HG02870 (cell line): Measurements from ENCODE around the gene SLC4A1.

ENCODE experiments used
- ATAC-seq: cut with Tn5 transposase; IDR thresholded peaks from one replicate; pipeline ENCODE4 v1.9.1; 2021; ENCODE audit warnings: mild to moderate bottlenecking, moderate library complexity; ENCODE audit not compliant: unreplicated experiment

SLC4A1 gene

DNA sequence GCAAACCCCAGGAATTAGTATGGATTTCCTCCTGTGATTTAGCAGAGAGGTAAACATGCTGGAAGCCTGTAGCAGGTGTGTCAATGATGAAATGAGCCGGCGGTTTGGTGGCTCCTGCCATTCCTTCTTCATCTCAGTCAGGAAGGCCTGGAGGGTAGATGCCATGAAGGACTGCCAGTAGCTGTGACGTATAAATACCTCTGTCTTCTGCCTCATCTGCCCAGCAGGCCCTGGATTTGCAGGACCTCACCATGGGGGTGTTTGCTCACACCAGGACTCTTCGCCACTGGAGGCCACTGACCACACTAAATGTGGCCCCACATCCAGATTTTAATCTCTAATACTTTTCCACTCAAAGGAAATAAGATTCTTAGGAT lies 16.1 kb upstream of the SLC4A1 start:
- ATAC-seq, result no peak

DNA sequence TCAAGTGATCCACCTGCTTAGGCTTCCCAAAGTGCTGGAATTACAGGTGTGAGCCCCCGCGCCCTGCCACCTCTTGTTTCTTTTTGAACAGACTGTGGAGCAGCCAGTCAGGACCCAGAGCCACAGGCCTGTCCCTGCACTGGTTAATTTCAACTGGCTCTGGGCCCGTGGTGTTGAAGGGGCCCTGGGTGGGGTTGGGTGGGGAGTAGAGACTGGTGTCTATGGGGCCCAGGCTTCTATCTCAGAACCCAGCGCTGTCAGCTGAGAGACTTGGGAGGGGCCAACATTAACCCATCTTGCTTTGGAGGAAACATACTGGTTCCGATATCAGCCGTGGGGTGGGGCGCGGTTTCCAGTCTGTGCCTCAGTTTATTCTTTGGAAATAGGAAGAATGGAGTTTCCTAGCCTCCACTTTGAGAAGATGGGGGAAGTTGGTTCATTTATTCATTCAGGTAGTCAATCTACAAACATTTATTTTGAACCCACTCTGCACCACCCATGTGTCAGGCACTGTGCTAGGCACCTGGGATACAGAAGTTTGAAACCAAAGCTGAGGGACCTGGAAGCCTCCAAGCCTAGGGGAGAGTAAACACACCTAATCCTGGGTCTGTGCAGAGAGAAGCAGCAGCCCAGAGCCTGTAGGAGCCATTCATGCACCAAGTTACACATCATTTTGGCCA lies 15.5 kb upstream of the SLC4A1 start:
- no peak for ATAC-seq

DNA sequence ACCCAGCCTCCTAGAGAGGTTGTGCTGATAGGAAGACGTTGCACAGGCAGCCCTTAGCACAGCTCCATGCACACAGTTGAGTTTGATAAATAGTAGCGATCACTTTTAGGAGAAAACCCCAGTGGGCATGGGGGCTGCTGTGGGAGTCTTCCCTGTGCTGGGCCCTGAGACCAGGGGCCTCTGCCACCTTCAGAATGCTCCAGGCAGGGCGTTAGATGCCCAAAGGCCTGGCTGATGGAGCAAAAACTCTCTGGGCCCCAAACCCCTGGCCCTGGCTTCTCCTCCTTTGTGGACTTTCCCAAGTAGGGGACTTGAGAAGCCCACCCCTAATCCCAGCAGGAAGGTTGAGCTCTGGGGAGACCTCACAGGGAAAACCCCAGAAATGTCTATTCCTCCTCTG lies 14.3 kb upstream of the SLC4A1 start:
- no peak for ATAC-seq

DNA sequence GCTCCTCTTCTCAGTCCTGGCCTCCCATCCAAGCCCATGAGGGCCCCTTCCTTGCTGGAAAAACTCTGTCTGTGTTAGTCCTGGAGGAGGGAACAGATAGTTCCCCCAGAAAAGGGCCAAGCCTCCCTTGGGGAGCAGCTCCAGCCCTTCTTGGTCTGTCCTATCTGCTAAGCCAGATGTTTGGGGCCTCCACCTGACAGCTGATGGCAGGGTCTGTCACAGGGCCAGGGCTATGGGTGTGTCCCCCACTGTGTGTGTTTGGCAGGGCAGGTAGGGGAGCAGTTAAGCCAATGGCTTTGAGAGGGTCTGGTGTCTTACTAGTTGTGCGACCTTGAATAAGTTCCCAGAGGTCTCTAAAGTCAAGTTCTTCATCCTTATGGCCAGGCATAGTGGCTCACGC lies 13.6 kb upstream of the SLC4A1 start:
- ATAC-seq, result no peak

DNA sequence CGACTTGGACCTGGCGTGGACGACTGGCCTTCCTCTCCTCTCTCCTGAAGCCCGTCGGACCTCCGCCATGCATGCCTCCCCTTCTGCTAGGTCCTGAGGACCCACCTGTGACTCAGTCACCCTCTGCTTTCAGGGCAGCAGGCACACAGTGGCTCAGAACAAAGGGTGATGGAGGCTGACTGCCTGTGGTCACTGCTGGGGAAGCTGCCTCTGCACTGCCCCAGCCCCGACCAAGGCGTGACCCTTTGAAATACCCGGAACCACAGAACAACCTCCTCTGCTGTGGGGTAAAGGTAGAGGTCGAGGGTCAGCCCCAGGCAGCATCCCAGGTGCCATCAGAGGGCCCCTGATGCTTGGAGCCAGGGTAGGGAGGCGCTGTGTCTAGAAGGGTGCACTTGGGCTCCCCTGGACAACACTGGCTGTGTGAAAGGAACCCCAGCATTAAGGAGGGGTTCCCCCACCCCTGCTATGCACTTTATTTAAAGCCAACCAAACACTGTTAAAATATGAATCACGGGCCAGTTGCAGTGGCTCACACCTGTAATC lies 12.5 kb upstream of the SLC4A1 start:
- no peak for ATAC-seq

DNA sequence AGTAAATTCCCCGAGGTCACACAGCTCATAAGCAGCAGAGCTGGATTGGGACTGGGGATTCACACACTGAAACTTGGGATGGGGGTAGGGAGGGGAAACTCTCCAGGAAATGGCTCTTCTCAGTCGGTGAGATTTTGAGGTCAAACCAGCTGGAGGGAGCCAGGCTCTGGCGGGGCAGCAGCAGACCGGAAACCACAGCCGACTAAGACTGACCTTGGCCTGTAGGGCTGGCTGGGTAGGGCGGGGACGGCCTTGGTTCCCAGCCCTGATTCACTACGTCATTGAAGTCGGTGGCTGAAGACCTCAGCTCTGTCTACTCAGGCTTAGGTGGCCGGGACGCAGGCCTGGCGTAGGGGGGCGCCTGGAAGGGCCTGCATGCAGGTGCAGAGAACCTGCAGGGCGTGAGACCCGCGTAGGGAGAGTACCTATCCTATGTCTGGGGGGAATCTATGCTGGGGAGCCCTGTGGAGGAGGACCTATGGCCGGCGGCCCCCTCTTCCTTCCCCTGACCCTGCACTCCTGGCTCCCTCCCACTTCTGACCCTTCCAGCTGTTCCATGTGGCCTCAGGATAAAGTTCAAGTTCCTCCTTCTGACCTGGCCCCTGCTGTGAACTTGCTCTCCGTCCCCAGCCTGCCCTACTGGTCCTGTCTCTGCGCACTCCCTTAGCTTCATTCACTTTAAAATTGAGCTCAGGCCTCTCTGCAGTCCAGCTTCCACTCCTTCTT lies 11.9 kb upstream of the SLC4A1 start:
- ATAC-seq, result peak; percentile 75

DNA sequence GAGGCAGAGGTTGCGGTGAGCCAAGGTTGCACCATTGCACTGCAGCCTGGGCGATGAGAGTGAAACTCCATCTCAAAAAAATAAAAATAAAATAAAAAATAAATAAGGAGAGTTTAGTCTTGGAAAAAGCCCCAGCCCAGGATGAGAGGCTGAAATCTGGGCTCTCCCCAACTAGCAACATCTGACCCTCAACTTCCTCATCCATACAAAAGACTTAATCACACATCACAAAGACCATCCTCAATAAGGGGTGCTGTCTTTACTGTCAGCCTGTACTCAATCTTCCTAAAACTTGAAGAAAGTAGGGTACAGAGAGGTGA lies 11.4 kb upstream of the SLC4A1 start:
- ATAC-seq, result no peak

DNA sequence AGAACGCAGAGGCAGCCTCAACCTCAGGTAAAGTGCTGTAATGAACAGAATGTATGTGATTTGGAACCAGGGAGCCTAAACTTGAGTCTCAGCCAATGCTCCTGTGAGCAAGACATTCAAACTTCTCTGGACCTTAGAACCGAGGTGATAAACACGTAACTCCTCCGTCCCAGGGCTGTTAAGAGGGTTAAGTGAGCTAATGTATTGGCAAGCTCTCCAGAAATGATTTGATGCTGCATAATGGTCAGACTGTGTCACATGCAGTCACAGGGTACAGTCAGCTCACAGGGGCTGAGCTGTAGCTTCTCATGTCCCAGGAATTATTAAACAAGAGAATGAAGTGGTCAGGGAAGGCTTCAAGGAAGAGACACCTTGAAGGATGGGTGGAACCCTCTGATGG lies 10.0 kb upstream of the SLC4A1 start:
- no peak for ATAC-seq

DNA sequence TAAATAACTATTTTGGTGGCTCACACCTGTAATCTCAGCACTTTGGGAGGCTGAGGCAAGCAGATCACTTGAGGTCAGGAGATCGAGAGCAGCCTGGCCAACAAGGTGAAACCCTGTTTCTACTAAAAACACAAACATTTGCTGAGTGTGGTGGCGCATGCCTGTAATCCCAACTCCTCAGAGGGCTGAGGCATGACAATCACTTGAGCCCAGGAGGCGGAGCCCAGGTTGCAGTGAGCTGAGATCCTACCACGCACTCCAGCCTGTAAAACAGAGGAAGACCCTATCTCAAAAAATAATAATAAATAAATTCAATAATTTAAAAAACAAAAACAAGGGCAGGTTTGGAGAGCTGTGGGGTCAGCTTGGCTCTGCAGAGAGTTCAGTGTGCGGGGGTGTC lies 5.7 kb upstream of the SLC4A1 start:
- ATAC-seq, result no peak

DNA sequence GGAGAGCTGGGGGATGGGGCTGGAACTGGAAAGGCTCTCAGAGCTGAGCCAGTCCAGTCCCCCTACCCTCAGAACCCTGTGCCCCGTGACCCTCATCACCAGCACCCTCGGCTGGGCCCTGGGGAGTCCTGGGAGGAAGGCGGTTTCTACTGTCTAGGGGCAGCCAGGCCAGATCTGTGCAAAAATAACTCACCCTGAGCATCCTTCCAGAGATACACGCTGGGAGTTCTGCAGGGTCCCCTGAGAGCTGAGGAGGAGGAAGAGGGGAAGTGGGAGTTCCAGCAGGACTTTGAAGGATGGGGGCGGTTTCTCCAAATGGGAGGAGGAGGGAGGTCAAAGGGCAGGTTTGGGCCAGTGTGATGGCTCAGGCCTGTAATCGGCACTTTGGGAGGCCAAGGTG lies 5.0 kb upstream of the SLC4A1 start:
- no peak for ATAC-seq

DNA sequence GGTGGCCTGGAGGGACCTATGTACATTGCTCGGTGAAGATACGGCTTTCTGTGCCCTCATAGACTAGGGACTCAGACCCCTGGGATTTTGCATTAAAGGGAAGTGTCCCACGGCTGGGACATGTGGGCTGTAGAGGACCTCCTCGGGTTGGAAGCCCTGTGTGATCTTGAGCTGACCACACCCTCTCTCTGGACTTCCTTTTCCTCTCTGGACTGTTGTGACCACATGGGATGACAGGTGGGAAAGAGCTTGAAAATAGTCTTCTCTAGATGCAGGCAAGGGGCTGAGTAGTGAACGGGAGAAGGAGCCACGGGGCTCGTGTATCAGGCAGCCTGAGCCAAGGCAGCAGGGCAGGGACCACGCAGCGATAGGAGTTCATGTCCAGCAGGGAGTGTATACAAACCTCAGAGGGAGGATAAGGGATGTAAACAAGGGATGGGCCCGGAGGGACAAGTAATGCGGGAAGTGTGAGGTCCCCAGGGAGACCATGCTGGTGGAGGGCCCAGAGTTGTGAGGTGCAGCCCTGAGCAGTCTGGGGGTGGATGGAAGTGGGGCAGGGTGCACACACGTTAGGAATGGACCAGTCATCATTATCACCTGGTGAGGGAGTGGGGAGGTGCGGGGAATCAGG lies 4.5 kb upstream of the SLC4A1 start:
- ATAC-seq, result no peak

DNA sequence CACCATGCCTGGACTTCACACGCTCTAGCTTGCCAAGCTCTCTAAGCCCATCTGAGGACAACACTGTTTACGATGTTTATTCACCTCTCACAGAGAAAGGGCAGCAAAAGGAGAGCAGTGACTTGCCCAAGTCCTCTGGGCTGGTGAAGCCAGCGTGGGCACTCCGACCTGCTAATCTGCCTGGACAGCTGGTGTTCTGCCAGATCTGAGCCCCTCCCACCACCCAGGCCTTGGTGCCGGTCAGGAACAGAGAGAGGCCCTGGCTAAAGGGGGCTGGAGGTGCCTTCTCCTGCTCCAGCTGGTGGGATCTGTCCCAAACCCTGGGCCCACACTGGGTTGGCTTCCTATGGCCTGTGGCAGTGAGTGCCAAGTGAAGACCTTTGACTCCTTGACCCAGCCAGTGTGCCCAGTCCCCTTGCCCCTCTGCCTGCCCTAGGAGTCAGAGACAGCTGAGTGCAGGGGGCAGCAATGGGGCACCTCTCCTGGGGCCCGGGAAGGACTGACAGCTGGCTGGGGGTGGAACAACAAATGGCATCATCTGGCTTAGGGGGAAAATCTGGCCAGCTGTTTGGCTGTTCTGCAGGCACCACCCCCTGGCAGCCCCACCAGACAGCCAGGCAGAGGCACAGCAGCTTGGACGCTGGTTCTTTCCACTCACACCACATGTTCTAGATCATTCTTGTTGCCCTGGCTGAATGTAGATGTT lies 1.8 kb upstream of the SLC4A1 start:
- ATAC-seq, result no peak

DNA sequence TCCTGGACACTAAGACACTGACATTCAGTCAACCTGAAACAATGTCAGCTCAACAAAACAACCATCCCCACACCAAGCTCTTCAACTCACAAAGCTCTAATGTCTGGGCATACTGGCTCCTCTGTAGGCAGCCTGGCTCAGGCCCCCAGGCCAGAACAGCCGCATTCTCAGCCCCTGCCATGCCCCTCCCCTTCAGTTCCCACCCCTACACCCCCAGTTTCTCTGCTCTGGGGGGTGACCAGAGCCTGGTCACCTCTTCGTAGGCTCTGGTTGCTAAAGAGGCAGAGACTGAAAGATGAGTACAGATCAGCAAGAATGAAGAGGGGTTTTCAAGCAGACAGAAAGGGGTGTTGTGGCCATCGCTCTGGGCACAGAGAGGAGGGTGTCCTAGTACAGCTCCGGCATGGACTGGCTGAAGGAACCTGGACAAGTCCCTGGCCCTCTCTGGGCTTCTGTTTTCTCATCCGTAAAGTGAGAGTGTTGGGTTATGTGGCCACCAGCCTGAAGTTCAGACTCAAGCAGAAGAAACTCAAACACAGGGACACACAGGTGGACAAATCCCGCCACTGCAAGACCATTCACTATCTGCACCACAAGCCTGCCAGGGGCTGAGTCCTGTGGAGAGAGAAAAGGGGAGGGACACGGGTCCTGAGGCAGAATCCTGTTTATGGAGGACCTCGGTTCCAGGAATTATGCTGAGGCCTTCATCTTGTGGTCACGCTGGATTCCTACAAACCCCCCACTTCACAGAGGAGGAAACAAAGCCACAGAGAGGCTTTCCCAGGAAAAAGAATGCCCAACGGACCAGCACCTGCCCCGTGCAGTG lies 987 bp upstream of the SLC4A1 start:
- no peak for ATAC-seq

DNA sequence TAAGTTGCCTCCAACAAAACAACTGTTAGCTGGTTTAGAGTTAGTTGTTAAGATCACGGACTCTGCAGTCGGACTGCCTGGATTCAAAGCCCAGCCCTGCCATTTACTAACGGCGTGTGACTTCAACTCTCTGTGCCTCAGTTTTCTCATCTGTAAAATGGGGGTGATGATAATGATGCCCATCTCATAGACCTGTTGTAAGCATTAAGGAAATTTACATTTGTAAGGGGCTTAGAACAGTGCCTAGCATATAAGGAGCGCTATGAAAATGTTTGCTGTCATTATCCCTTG lies 825 bp downstream of the SLC4A1 start:
- no peak for ATAC-seq

DNA sequence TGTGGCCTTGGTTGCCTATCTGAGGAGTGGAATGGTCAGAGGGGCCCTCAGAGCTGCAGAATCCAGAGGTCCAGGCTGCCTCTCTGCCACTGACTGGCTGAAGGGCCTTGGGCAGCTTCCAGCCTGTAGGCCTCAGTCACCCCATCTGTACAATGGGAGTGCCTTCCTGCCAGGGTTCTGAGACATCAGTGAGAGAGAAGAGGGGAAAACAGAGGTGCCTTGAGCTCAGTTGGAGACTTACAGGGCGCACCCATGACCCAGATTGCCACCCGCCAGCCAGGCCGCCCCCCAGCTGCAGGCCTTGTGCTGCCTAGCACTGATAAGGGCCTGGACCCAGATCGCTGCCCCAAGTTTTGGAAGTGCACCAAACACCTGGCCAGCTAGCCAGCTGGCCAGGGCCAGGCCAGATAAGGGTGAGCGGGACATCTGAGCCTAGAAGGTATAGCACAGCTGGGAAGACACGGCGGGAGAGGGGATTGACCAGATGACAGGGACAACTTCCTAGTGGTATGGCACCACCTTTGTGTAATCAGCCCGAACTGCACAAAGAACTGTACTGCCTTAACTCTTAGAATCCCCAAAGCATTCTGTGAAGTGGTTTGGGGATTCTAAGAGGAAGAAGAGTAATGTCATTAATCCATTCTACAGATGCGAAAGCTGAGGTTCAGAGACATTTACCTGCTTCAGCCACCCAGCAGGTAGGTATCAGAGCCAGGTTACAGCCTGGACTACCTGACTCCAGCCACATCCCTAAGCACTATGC lies 1.4 kb downstream of the SLC4A1 start:
- no peak for ATAC-seq

DNA sequence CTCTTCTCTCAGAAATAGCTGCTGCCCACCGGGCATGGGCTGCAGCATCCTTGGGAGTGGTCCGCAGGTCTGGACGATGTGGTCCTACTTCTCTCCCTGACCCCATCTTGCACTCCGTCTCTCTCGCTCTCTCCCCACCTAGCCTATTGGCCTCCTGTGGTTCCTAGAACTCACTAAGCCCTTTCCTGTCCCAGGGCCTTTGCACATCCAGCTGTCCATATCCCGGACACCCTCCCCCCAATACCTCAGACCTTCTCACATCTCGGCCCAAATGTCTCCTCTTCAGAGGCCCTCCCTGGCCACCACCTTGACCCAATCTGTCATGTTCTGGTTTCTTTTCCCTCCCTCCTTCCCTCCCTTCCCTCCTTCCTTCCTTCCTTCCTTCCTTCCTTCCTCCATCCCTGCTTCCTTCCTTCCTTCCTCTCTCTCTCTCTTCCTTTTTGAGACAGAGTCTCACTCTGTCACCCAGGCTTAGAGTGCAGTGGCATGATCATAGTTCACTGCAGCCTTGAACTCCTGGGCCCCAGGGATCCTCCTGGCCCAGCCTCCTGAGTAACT lies 4.5 kb downstream of the SLC4A1 start:
- ATAC-seq, result no peak

DNA sequence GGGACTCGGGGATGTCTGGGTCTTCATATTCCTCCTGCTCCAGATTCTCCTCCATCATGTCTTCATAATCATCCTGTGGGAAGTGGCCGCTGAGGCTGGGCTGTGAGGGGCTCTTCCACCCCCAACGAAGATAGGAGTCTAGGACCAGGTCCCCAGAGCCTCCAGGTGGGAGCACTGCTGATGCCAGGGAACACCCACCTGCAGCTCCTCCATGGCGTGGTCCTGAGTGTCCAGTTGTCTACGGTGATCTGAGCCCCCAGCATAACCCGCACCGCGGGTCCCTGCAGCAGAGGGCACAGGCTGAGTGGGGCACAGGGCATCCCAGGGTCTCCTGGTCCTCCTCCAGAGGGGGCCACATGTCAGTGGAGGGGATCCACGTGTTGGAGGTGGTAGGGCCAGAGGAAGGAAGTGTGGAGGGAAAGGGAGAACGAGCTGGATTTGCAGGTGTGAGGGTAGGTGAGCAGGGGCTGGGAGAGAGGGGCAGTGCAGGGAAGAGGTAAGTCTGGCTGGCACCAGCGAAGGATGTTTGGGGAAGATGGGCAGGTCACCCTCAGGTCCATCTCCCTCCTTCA lies 5.2 kb downstream of the SLC4A1 start:
- no peak for ATAC-seq

DNA sequence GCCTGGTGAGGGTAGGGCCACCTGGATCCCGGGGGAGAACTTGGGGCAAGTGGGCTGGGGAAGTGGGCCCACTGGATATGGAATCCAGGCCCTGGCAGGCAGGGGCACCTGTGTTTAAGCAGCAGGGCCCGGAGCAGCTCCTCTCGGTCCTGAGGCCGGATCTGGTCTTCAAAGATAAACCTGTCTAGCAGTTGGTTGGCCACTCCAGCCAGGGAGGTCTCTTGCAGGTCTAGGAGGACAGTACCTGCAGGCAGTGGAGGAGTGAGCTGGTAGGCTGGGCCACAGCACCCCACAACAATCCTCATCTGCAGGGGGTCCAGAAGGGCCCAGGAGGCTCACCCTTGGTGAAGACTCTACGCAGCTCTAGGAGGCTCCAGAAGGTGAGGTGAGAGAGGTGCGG lies 7.6 kb downstream of the SLC4A1 start:
- no peak for ATAC-seq

DNA sequence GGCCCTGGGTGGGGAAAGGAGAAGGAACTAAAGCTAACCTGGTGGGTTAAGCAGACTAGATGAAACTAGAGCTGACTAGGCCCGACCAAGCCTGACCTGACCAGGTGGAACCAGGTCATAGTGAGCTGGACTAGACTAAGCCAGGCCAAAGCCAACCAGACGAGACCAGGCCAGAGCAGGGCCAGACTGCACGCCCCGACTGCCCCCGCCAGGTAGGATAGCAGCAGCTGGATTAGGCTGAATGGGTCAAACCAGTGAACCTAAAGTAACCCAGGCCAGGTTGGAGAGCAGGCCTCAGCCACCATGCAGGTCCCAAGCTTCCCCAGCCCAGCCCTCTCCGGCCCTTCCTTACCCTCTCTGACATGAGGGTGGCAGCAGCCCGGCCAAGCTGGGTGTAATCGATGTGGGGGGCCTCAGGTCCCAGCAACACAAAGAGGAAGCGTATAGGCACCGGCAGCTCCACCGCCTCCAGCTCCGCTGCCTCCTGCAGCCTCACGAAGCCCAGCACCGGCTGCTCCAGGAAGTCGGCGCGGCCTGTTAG lies 9.1 kb downstream of the SLC4A1 start:
- ATAC-seq, result no peak
